Bone marrow (tissue), 2 donors: ENCODE results near the gene SUGCT.

Experiments
- DNase-seq, 2 donors: peaks; one replicate each; lab custom pipeline; 2025; lab: John Stamatoyannopoulos, UW

The SUGCT gene

GRCh38 chr7:40777730-40778312 lies 643.0 kb downstream of the SUGCT start:
- no peak for DNase-seq

GRCh38 chr7:40780460-40780859 lies 645.7 kb downstream of the SUGCT start:
- DNase-seq = no peak

- no peak for DNase-seq
These were observed 648.0 kb downstream of the SUGCT start for GRCh38 chr7:40782836-40783235.

- no peak for DNase-seq
These were observed 649.4 kb downstream of the SUGCT start for GRCh38 chr7:40784176-40784575.

GRCh38 chr7:40786909-40787308 lies 652.1 kb downstream of the SUGCT start:
- no peak for DNase-seq

- no peak for DNase-seq
These were observed 658.3 kb downstream of the SUGCT start for GRCh38 chr7:40793132-40793531.

GRCh38 chr7:40795607-40796006 lies 660.8 kb downstream of the SUGCT start:
- DNase-seq = no peak

GRCh38 chr7:40796723-40797122 lies 661.9 kb downstream of the SUGCT start:
- DNase-seq = no peak

- DNase-seq = no peak
These were observed 663.8 kb downstream of the SUGCT start for GRCh38 chr7:40798613-40799012.

GRCh38 chr7:40799493-40800403 lies 664.9 kb downstream of the SUGCT start:
- DNase-seq = no peak

GRCh38 chr7:40800771-40801170 lies 666.0 kb downstream of the SUGCT start:
- DNase-seq = no peak

GRCh38 chr7:40802497-40802896 lies 667.7 kb downstream of the SUGCT start:
- no peak for DNase-seq

GRCh38 chr7:40804477-40805215 lies 669.8 kb downstream of the SUGCT start:
- no peak for DNase-seq

GRCh38 chr7:40805361-40805760 lies 670.6 kb downstream of the SUGCT start:
- DNase-seq = no peak

- DNase-seq = no peak
These were observed 673.7 kb downstream of the SUGCT start for GRCh38 chr7:40808378-40808942.

- DNase-seq = no peak
These were observed 675.5 kb downstream of the SUGCT start for GRCh38 chr7:40810274-40810673.

GRCh38 chr7:40811666-40812065 lies 676.9 kb downstream of the SUGCT start:
- no peak for DNase-seq

GRCh38 chr7:40815022-40815421 lies 680.2 kb downstream of the SUGCT start:
- no peak for DNase-seq

- DNase-seq = no peak
These were observed 680.7 kb downstream of the SUGCT start for GRCh38 chr7:40815512-40815911.

- DNase-seq = no peak
These were observed 688.1 kb downstream of the SUGCT start for GRCh38 chr7:40822861-40823260.

GRCh38 chr7:40824461-40824860 lies 689.7 kb downstream of the SUGCT start:
- no peak for DNase-seq

GRCh38 chr7:40826411-40827221 lies 691.8 kb downstream of the SUGCT start:
- no peak for DNase-seq
